ENCODE results near the gene FNBP1L. TPM values are rescaled to one million over a fixed set of nuclear protein-coding genes. Genes with fewer than 3 reads are reported as not detected.

Gene FNBP1L
- total RNA-seq, 1 donor from 2014 or later, result 47.3 TPM

- H3K27ac Mint-ChIP-seq (ENCODE audit: unreplicated experiment), result no peak overlapping the region
- DNase-seq (ENCODE audit: low spot score), result no peak
- TF ChIP-seq, protein P1, sequence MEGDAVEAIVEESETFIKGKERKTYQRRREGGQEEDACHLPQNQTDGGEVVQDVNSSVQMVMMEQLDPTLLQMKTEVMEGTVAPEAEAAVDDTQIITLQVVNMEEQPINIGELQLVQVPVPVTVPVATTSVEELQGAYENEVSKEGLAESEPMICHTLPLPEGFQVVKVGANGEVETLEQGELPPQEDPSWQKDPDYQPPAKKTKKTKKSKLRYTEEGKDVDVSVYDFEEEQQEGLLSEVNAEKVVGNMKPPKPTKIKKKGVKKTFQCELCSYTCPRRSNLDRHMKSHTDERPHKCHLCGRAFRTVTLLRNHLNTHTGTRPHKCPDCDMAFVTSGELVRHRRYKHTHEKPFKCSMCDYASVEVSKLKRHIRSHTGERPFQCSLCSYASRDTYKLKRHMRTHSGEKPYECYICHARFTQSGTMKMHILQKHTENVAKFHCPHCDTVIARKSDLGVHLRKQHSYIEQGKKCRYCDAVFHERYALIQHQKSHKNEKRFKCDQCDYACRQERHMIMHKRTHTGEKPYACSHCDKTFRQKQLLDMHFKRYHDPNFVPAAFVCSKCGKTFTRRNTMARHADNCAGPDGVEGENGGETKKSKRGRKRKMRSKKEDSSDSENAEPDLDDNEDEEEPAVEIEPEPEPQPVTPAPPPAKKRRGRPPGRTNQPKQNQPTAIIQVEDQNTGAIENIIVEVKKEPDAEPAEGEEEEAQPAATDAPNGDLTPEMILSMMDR (IDR thresholded peaks at IDR 0.05), result no peak
- H3K9me3 Mint-ChIP-seq (ENCODE audit: low read depth), result no peaks in the 10 kb centered on the region
- H3K4me1 Mint-ChIP-seq (ENCODE audit: low read depth), result peaks cover 15% of the 10 kb centered on the region
- H3K36me3 Mint-ChIP-seq (ENCODE audit: low read depth), result peaks cover 8% of the 10 kb centered on the region
- H3K27me3 Mint-ChIP-seq (ENCODE audit: low read depth), result no peaks in the 10 kb centered on the region
- H3K4me3 Mint-ChIP-seq (ENCODE audit: unreplicated experiment), result no peak overlapping the region
Measured at GRCh38 chr1:93504247-93505033, 56.5 kb downstream of the FNBP1L start.

GRCh38 chr1:93506126-93506525 is 58.2 kb downstream of the FNBP1L start:
- no peaks in the 10 kb centered on the region for H3K9me3 Mint-ChIP-seq (ENCODE audit: low read depth)
- H3K36me3 Mint-ChIP-seq (ENCODE audit: low read depth), result peaks cover 12% of the 10 kb centered on the region
- no peak for DNase-seq (ENCODE audit: low spot score)
- TF ChIP-seq, protein P1 (IDR thresholded peaks at IDR 0.05), result no peak
- H3K27ac Mint-ChIP-seq (ENCODE audit: unreplicated experiment), result no peak overlapping the region
- no peaks in the 10 kb centered on the region for H3K27me3 Mint-ChIP-seq (ENCODE audit: low read depth)
- peaks cover 7% of the 10 kb centered on the region for H3K4me1 Mint-ChIP-seq (ENCODE audit: low read depth)
- H3K4me3 Mint-ChIP-seq (ENCODE audit: unreplicated experiment), result no peak overlapping the region

DNA sequence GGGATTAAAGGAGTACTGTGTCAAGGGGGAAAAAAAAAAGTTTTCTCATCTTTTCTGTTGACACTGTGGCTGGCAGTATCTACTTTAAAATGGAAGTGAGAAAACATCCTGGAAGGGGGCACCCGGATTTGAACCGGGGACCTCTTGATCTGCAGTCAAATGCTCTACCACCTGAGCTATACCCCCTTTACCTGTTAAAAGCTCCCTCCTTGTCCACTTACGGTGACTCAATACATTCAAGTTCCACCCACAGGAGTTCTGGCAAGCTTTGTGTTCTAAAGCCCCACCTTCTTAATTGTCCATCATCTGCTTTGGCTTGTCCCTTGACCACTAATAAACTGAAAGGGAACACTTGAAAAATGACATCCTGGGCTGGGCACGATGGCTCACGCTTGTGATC is 68.2 kb downstream of the FNBP1L start:
- Mint-ChIP-seq H3K27ac (ENCODE audit: unreplicated experiment) (no peak overlapping the region), H3K4me1 (ENCODE audit: low read depth) (peaks cover 3% of the 10 kb centered on the region), H3K36me3 (ENCODE audit: low read depth) (peaks cover 4% of the 10 kb centered on the region), H3K27me3 (ENCODE audit: low read depth) (no peaks in the 10 kb centered on the region), H3K4me3 (ENCODE audit: unreplicated experiment) (no peak overlapping the region), H3K9me3 (ENCODE audit: low read depth) (no peaks in the 10 kb centered on the region)
- DNase-seq (ENCODE audit: low spot score), result no peak
- TF ChIP-seq, protein P1 (IDR thresholded peaks at IDR 0.05), result no peak

- no peak for DNase-seq (ENCODE audit: low spot score)
- Mint-ChIP-seq H3K27me3 (ENCODE audit: low read depth) (no peaks in the 10 kb centered on the region), H3K27ac (ENCODE audit: unreplicated experiment) (no peak overlapping the region), H3K4me1 (ENCODE audit: low read depth) (peaks cover 3% of the 10 kb centered on the region), H3K36me3 (ENCODE audit: low read depth) (peaks cover 7% of the 10 kb centered on the region), H3K4me3 (ENCODE audit: unreplicated experiment) (no peak overlapping the region), H3K9me3 (ENCODE audit: low read depth) (no peaks in the 10 kb centered on the region)
- TF ChIP-seq, protein P1 (IDR thresholded peaks at IDR 0.05), result no peak
Measured at GRCh38 chr1:93518516-93518915, 70.6 kb downstream of the FNBP1L start.

GRCh38 chr1:93519199-93519829 is 71.4 kb downstream of the FNBP1L start:
- H3K4me3 Mint-ChIP-seq (ENCODE audit: unreplicated experiment), result no peak overlapping the region
- TF ChIP-seq, protein P1 (IDR thresholded peaks at IDR 0.05), result no peak

More at GRCh38 chr1:93519199-93519829, 71.4 kb downstream of the FNBP1L start:
- Mint-ChIP-seq H3K4me1 (ENCODE audit: low read depth) (peaks cover 3% of the 10 kb centered on the region), H3K27ac (ENCODE audit: unreplicated experiment) (no peak overlapping the region), H3K36me3 (ENCODE audit: low read depth) (peaks cover 7% of the 10 kb centered on the region), H3K27me3 (ENCODE audit: low read depth) (no peaks in the 10 kb centered on the region), H3K9me3 (ENCODE audit: low read depth) (no peaks in the 10 kb centered on the region)
- DNase-seq (ENCODE audit: low spot score), result no peak
